Choroid plexus epithelial cell (primary cell): Measurements from ENCODE around the gene EEF2.

Experiments used
- DNase-seq: peaks from one replicate; pipeline ENCODE4 v3.0.0-alpha.2; 2010; ENCODE audit warnings: low read depth
- H3K4me3 ChIP-seq: 2 replicates; pipeline ENCODE4 v1.5.1; 2011; ENCODE audit warnings: low read depth, mild to moderate bottlenecking, control low read depth, low read length, moderate library complexity
- TF ChIP-seq, protein P1 (sequence below): conservative IDR thresholded peaks from 2 replicates; pipeline ENCODE4 v1.5.1; 2011; ENCODE audit warnings: low read depth, mild to moderate bottlenecking, control low read depth, inconsistent platforms, low read length, moderate library complexity

EEF2 gene

GRCh38 chr19:3987619-3988371 lies 2.5 kb upstream of the EEF2 start:
- TF ChIP-seq, protein P1, sequence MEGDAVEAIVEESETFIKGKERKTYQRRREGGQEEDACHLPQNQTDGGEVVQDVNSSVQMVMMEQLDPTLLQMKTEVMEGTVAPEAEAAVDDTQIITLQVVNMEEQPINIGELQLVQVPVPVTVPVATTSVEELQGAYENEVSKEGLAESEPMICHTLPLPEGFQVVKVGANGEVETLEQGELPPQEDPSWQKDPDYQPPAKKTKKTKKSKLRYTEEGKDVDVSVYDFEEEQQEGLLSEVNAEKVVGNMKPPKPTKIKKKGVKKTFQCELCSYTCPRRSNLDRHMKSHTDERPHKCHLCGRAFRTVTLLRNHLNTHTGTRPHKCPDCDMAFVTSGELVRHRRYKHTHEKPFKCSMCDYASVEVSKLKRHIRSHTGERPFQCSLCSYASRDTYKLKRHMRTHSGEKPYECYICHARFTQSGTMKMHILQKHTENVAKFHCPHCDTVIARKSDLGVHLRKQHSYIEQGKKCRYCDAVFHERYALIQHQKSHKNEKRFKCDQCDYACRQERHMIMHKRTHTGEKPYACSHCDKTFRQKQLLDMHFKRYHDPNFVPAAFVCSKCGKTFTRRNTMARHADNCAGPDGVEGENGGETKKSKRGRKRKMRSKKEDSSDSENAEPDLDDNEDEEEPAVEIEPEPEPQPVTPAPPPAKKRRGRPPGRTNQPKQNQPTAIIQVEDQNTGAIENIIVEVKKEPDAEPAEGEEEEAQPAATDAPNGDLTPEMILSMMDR, result peak; percentile 86
- peak overlapping the region; percentile 42 for H3K4me3 ChIP-seq
- DNase-seq, result peak; percentile 88

DNA sequence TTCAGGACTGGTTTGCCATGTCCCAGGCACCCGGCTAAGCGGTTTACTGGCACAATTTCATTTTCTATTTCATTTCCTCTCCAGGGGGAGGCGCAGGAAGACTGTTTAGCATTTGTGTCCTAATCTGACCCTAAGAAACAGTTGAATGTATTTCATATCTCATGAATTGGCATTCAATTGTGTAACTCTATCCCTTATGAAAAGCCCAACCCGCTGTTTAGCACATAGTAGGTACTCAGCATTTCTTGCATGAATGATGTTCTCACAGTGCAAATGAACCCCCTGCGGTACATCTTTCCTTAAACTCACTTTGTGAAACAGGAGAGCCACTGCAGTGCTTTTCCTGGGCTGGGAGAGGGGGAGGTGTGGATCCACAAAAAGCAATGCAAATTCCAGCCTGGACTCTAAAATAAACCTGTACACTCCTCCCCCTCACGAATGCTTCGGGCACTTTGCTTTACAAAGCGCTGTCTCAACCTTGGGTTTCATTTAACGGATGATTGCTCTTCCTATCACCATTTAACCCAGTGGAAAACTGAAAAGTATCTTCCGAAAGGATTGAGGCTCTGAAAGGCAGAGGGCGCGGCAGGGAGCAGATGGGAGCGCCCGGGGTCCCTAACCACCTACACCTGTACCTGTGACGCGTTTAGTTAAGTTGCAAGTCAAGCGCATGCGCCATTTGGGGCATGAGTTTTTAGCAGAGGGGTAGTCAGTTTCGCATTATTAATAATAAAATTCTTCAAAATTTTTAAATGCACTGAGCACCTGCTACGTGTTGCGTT lies 1.2 kb upstream of the EEF2 start:
- peak overlapping the region; percentile 98 for H3K4me3 ChIP-seq
- TF ChIP-seq, protein P1, result peak; percentile 60
- DNase-seq, result peak; percentile 89

GRCh38 chr19:3985643-3986259 lies 488 bp upstream of the EEF2 start:
- TF ChIP-seq, protein P1, result no peak

DNA sequence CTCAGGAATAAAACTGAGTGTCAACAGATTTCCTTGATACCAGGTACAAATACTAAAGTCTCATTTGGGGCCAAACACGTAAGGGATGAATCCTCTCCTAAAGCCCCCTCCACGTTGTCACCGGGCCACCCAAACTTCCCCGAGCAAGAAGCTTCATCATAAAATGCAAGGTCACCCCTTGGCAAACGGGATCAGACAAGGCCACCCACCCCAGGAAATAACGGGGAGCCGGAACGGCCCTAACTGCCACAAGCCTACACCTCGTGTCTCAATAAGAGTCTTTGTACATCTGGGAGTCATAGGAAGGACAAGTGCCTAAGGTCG lies 717 bp downstream of the EEF2 start:
- no peak for DNase-seq
- TF ChIP-seq, protein P1, result no peak
- H3K4me3 ChIP-seq, result peak overlapping the region; percentile 98

More at GRCh38 chr19:3985643-3986259, 488 bp upstream of the EEF2 start:
- DNase-seq, result no peak
- peak overlapping the region; percentile 98 for H3K4me3 ChIP-seq

DNA sequence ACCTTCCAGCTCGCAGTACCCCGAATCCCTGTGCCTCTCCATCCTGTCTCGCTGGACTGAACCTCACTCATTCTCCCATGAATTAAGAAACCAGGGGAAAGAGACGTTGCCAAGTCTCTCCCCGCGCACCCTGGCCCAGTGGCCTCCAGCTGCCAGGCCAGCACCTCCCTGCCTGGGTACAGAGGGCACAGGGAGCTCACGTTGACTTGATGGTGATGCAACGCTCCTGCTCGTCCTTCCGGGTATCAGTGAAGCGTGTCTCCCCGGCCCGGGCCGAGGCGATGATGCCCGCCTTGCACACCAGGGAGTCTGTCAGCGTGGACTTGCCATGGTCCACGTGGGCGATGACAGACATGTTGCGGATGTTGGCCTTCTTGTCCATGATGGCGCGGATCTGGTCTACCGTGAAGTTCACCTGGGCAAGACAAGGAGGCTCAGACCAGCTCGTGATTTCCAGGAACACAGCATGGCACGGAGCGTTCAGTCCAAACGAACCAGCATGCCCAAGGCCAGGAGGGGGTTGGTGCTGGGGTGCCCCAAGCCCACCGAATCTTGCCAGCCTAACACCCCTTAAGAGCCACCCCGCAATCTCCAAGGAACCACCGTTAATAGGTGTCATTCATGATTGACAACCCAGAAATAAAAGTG lies 1.2 kb downstream of the EEF2 start:
- peak; percentile 75 for DNase-seq
- TF ChIP-seq, protein P1, result no peak
- H3K4me3 ChIP-seq, result peak overlapping the region; percentile 98

DNA sequence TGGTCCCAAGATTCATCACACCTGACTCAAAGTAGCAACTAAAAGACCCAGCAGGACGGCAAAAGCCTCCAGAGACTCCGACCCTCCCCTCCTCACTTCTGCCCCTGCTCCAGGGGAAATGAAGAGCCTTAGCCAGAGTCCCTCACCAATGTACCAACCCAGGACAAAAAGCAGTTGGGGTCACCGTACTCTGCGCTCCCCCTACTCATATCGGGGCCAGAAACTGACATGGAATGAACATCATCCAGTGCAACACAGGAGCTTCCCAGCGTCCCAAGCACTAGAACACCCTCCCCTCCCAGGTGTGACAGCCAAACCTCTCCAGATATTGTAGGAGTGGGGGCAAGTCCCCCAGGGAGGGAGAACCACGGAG lies 1.7 kb downstream of the EEF2 start:
- TF ChIP-seq, protein P1, result no peak
- H3K4me3 ChIP-seq, result peak overlapping the region; percentile 98
- no peak for DNase-seq
